ENCODE data around the gene ARID4B. TPM values are rescaled to one million over a fixed set of nuclear protein-coding genes. Genes with fewer than 3 reads are reported as not detected.

The ARID4B gene
- total RNA-seq, 2 experiments from 2014 or later, result 28.7 to 44.9 TPM

DNA sequence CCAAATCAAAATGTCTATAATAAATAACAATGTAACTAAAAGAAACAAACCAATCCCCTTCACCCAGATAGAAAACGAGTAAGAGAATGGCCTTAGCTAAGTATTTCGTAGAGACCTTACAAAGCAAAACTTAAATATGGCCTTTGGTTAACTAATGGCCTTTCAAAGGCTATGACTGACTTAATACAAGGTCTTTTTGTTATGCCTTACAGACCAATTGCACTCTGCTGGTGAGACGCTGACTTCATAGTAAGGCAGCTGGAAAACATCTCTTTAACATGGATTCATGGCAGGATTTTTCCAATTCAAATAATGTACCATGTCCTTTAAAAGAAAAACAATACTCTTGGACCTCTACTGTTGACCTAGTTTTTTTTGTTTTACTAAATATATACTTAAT is 23.5 kb upstream of the ARID4B start:
- no peak for DNase-seq (ENCODE audit: low spot score)
- no peaks in the 10 kb centered on the region for H3K36me3 ChIP-seq (ENCODE audit: insufficient read depth, low read length)
- H3K79me2 ChIP-seq (ENCODE audit: insufficient read depth, low read depth, low read length), result no peaks in the 10 kb centered on the region
- H3K9me2 ChIP-seq (ENCODE audit: insufficient read depth, low read length), result no peaks in the 10 kb centered on the region
- BruUV-seq (replicated peaks), result no TSS peak
- intact Hi-C loops (cut with micrococcal nuclease; ENCODE audit: unreplicated experiment), result no loop called here
- no peak overlapping the region for H3K4me2 ChIP-seq (ENCODE audit: low read length)
- no peak overlapping the region for H3K27ac ChIP-seq (ENCODE audit: low read depth, low read length, poor library complexity, severe bottlenecking)
- CTCF ChIA-PET (ENCODE audit: unreplicated experiment), result no interaction called here
- no peak overlapping the region for H3K4me3 ChIP-seq (ENCODE audit: low read depth, low read length, poor library complexity, severe bottlenecking)
- no peak overlapping the region for H2AFZ ChIP-seq (ENCODE audit: low read length)
- H4K20me1 ChIP-seq (ENCODE audit: insufficient read depth, low read length), result no peaks in the 10 kb centered on the region
- TF ChIP-seq EZH2phosphoT487 (IDR thresholded peaks at IDR 0.05; ENCODE audit: borderline replicate concordance, low read depth, low read length), result no peak
- TF ChIP-seq, protein P1, sequence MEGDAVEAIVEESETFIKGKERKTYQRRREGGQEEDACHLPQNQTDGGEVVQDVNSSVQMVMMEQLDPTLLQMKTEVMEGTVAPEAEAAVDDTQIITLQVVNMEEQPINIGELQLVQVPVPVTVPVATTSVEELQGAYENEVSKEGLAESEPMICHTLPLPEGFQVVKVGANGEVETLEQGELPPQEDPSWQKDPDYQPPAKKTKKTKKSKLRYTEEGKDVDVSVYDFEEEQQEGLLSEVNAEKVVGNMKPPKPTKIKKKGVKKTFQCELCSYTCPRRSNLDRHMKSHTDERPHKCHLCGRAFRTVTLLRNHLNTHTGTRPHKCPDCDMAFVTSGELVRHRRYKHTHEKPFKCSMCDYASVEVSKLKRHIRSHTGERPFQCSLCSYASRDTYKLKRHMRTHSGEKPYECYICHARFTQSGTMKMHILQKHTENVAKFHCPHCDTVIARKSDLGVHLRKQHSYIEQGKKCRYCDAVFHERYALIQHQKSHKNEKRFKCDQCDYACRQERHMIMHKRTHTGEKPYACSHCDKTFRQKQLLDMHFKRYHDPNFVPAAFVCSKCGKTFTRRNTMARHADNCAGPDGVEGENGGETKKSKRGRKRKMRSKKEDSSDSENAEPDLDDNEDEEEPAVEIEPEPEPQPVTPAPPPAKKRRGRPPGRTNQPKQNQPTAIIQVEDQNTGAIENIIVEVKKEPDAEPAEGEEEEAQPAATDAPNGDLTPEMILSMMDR (conservative IDR thresholded peaks at IDR 0.05; ENCODE audit: low read length), result no peak
- POLR2A ChIA-PET, result no interaction called here
- no peaks in the 10 kb centered on the region for H3K4me1 ChIP-seq (ENCODE audit: insufficient read depth, low read length, poor library complexity, severe bottlenecking)
- H3K9me3 ChIP-seq (ENCODE audit: low read length), result no peaks in the 10 kb centered on the region

DNA sequence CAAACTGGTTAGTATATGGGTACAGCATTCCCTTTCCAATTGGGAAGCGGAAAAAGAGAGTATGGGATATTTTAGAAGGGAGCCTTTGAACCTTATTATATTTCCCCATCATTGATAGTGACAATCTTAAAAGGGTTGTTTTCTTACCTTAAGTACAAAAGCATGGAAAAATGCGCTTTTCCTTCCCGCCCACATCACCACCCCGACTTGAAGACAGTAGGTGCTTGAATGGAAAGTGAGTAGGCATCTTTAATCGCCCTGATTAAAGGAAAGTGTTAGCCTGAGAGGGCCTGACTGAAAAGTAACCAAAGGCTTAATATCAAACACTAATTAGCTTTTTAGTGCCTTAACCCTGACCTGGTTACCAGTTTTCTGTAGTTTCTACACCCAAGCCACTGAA is 15.7 kb upstream of the ARID4B start:
- H3K27ac ChIP-seq (ENCODE audit: low read depth, low read length, poor library complexity, severe bottlenecking), result no peak overlapping the region
- H3K4me3 ChIP-seq (ENCODE audit: low read depth, low read length, poor library complexity, severe bottlenecking), result no peak overlapping the region
- peaks cover 18% of the 10 kb centered on the region for H3K36me3 ChIP-seq (ENCODE audit: insufficient read depth, low read length)
- TF ChIP-seq, protein P1 (conservative IDR thresholded peaks at IDR 0.05; ENCODE audit: low read length), result no peak
- TF ChIP-seq EZH2phosphoT487 (IDR thresholded peaks at IDR 0.05; ENCODE audit: borderline replicate concordance, low read depth, low read length), result no peak
- POLR2A ChIA-PET, result interaction anchor here (0.6 to 0.7 kb wide), 4 partner anchors 20 to 840 kb away, joined by 3 to 5 read pairs (median 4); no protein-coding TSS in a partner anchor
- H3K9me3 ChIP-seq (ENCODE audit: low read length), result no peaks in the 10 kb centered on the region
- H3K4me1 ChIP-seq (ENCODE audit: insufficient read depth, low read length, poor library complexity, severe bottlenecking), result no peaks in the 10 kb centered on the region
- H3K79me2 ChIP-seq (ENCODE audit: insufficient read depth, low read depth, low read length), result no peaks in the 10 kb centered on the region
- DNase-seq (ENCODE audit: low spot score), result no peak
- no peak overlapping the region for H2AFZ ChIP-seq (ENCODE audit: low read length)
- intact Hi-C loops (cut with micrococcal nuclease; ENCODE audit: unreplicated experiment), result no loop called here
- CTCF ChIA-PET (ENCODE audit: unreplicated experiment), result no interaction called here
- H4K20me1 ChIP-seq (ENCODE audit: insufficient read depth, low read length), result no peaks in the 10 kb centered on the region
- no TSS peak for BruUV-seq (replicated peaks)
- H3K9me2 ChIP-seq (ENCODE audit: insufficient read depth, low read length), result no peaks in the 10 kb centered on the region
- no peak overlapping the region for H3K4me2 ChIP-seq (ENCODE audit: low read length)

GRCh38 chr1:235342471-235342870 is 14.5 kb upstream of the ARID4B start:
- intact Hi-C loops (cut with micrococcal nuclease; ENCODE audit: unreplicated experiment), result no loop called here
- Histone ChIP-seq H3K79me2 (ENCODE audit: insufficient read depth, low read depth, low read length) (no peaks in the 10 kb centered on the region), H3K4me1 (ENCODE audit: insufficient read depth, low read length, poor library complexity, severe bottlenecking) (no peaks in the 10 kb centered on the region), H3K27ac (ENCODE audit: low read depth, low read length, poor library complexity, severe bottlenecking) (no peak overlapping the region), H3K9me3 (ENCODE audit: low read length) (no peaks in the 10 kb centered on the region), H3K36me3 (ENCODE audit: insufficient read depth, low read length) (peaks cover 19% of the 10 kb centered on the region), H3K4me3 (ENCODE audit: low read depth, low read length, poor library complexity, severe bottlenecking) (no peak overlapping the region), H2AFZ (ENCODE audit: low read length) (no peak overlapping the region), H3K4me2 (ENCODE audit: low read length) (no peak overlapping the region), H3K9me2 (ENCODE audit: insufficient read depth, low read length) (no peaks in the 10 kb centered on the region), H4K20me1 (ENCODE audit: insufficient read depth, low read length) (no peaks in the 10 kb centered on the region)
- ChIA-PET CTCF (ENCODE audit: unreplicated experiment) (no interaction called here), POLR2A (interaction anchor here (1.4 kb wide), 1 partner anchor 8 kb away, joined by 5 read pairs; no protein-coding TSS in a partner anchor)
- no peak for DNase-seq (ENCODE audit: low spot score)
- BruUV-seq (replicated peaks), result TSS peak; percentile 73
- TF ChIP-seq, protein P1 (conservative IDR thresholded peaks at IDR 0.05; ENCODE audit: low read length), result no peak
- TF ChIP-seq EZH2phosphoT487 (IDR thresholded peaks at IDR 0.05; ENCODE audit: borderline replicate concordance, low read depth, low read length), result no peak
